IPS-15b (cell line): ENCODE data around the gene CNN2.

Experiments
- H3K27me3 ChIP-seq: one replicate; pipeline ENCODE4 v1.6.1; 2013; ENCODE audit warnings: low read length; ENCODE audit not compliant: control insufficient read depth, insufficient read depth
- H3K36me3 ChIP-seq: one replicate; pipeline ENCODE4 v1.6.1; 2013; ENCODE audit warnings: low read length; ENCODE audit not compliant: control insufficient read depth, insufficient read depth
- H3K4me1 ChIP-seq: one replicate; pipeline ENCODE4 v1.6.1; 2013; ENCODE audit warnings: mild to moderate bottlenecking, low read length; ENCODE audit not compliant: control insufficient read depth, insufficient read depth
- H3K4me3 ChIP-seq: one replicate; pipeline ENCODE4 v1.5.1; 2013; ENCODE audit warnings: low read depth, low read length
- H3K9ac ChIP-seq: one replicate; pipeline ENCODE4 v1.6.1; 2013; ENCODE audit warnings: low read depth, mild to moderate bottlenecking, low read length
- H3K9me3 ChIP-seq: one replicate; pipeline ENCODE4 v1.6.1; 2013; ENCODE audit warnings: mild to moderate bottlenecking, low read length; ENCODE audit not compliant: control insufficient read depth, insufficient read depth

CNN2 gene

GRCh38 chr19:1088416-1089010 lies 62.1 kb downstream of the CNN2 start:
- Histone ChIP-seq H3K4me3 (no peak overlapping the region), H3K27me3 (no peaks in the 10 kb centered on the region), H3K36me3 (peaks cover 68% of the 10 kb centered on the region), H3K4me1 (no peaks in the 10 kb centered on the region), H3K9me3 (no peaks in the 10 kb centered on the region), H3K9ac (no peak overlapping the region)
